K562 (cell line): ENCODE measurements around the gene LTK. TPM values are rescaled to one million over a fixed set of nuclear protein-coding genes. Genes with fewer than 3 reads are reported as not detected.

Experiments used
- BCL6 ChIP-seq: fragments of 250-450 bp; sonication (Bioruptor Pico); IDR thresholded peaks from 2 replicates; pipeline ENCODE4 v1.4.0; 2020
- CHCHD3 ChIP-seq: fragments of 250-450 bp; sonication (Bioruptor Pico); IDR thresholded peaks from 2 replicates; pipeline ENCODE4 v2.1.2; 2022; ENCODE audit warnings: mild to moderate bottlenecking
- CREM ChIP-seq: IDR thresholded peaks from 2 replicates; pipeline ENCODE4 v1.6.1; 2014; ENCODE audit warnings: antibody characterized with exemption, low read depth
- DMBX1 ChIP-seq: fragments of 250-450 bp; sonication (Bioruptor Pico); IDR thresholded peaks from 2 replicates; pipeline ENCODE4 v1.8.0; 2022; ENCODE audit warnings: inconsistent platforms, mild to moderate bottlenecking, moderate library complexity, borderline replicate concordance
- ELF2 ChIP-seq: fragments of 250-450 bp; sonication (Bioruptor Pico); IDR thresholded peaks from 2 replicates; pipeline ENCODE4 v1.5.0; 2021; ENCODE audit warnings: mild to moderate bottlenecking
- ELF4 ChIP-seq: fragments of 450-650 bp; formaldehyde crosslinking; IDR thresholded peaks from 2 replicates; pipeline ENCODE4 v1.4.0; 2022; ENCODE audit warnings: missing genetic modification characterization
- FOXA1 ChIP-seq: fragments of 450-650 bp; IDR thresholded peaks from 2 replicates; pipeline ENCODE4 v1.6.1; 2016; ENCODE audit warnings: mild to moderate bottlenecking, borderline replicate concordance
- NFIC ChIP-seq: fragments of 450-650 bp; IDR thresholded peaks from 2 replicates; pipeline ENCODE4 v1.6.1; 2017; ENCODE audit warnings: mild to moderate bottlenecking, inconsistent platforms
- POLR2A ChIP-seq: fragments of 450-650 bp; conservative IDR thresholded peaks from 2 replicates; pipeline ENCODE4 v1.6.1; 2016
- PTTG1 ChIP-seq: fragments of 450-650 bp; IDR thresholded peaks from 2 replicates; pipeline ENCODE4 v1.6.1; 2016; ENCODE audit warnings: low read depth, mild to moderate bottlenecking, missing genetic modification characterization, missing compliant biosample characterization
- RBM34 ChIP-seq: fragments of 200-400 bp; formaldehyde crosslinking; IDR thresholded peaks from 2 replicates; pipeline ENCODE4 v1.6.1; 2018; ENCODE audit warnings: low read length, borderline replicate concordance; ENCODE audit not compliant: insufficient read depth
- SMARCA4 ChIP-seq: fragments of 450-650 bp; IDR thresholded peaks from 2 replicates; pipeline ENCODE4 v1.6.1; 2016
- YY1 ChIP-seq, 3 experiments: IDR thresholded peaks; 2 replicates each; pipeline ENCODE4 v1.6.1; 2011; ENCODE audit warnings: low read length in 2 of 3, mild to moderate bottlenecking in 2 of 3, moderate library complexity in 2 of 3, borderline replicate concordance in 1 of 3, control low read depth in 1 of 3, low read depth in 1 of 3; ENCODE audit not compliant: insufficient read depth in 3 of 3, insufficient replicate concordance in 2 of 3, control insufficient read depth in 1 of 3, insufficient read length in 1 of 3; ENCODE audit errors: extremely low read depth in 1 of 3
- ZNF165 ChIP-seq: fragments of 250-450 bp; sonication (Bioruptor Pico); IDR thresholded peaks from 2 replicates; pipeline ENCODE4 v1.4.0; 2020; ENCODE audit warnings: borderline replicate concordance
- ZNF184 ChIP-seq: sonication (generic); formaldehyde crosslinking; IDR thresholded peaks from 2 replicates; pipeline ENCODE4 v1.5.0; 2020; ENCODE audit warnings: missing genetic modification reagents
- ZNF586 ChIP-seq: fragments of 450-650 bp; formaldehyde crosslinking; conservative IDR thresholded peaks from 2 replicates; pipeline ENCODE4 v1.4.0; 2020; ENCODE audit warnings: mild to moderate bottlenecking, moderate library complexity
- ZNF79 ChIP-seq: fragments of 250-450 bp; sonication (Bioruptor Pico); IDR thresholded peaks from 2 replicates; pipeline ENCODE4 v1.4.0; 2020; ENCODE audit warnings: low read depth, mild to moderate bottlenecking, moderate library complexity
- polyA plus RNA-seq, 8 experiments: library from polyadenylated mRNA; depleted of rRNA in 4 of 8; stranded (reverse) in 5 of 8; unstranded in 3 of 8; fragments of >200 nt; fragmentation: Nextera tagmentation in 2 of 8; fragmentation: Illumina TruSeq in 1 of 8; extraction: Ambion mirVana in 2 of 8; extraction: Trizol in 1 of 8; gene quantifications; 2 replicates each; pipeline versions ENCODE4 v1.2.1 to v1.2.3, GENCODE V29; 2011 to 2014; ENCODE audit warnings: inconsistent platforms in 1 of 8, missing spikeins in 1 of 8
- total RNA-seq, 7 experiments: library from RNA; depleted of rRNA in 6 of 7; stranded (reverse); fragments of >200 nt in 6 of 7; fragmentation: Illumina TruSeq in 2 of 7; extraction: Trizol in 2 of 7; gene quantifications; 2 replicates each; pipeline versions ENCODE4 v1.2.1 to v1.2.3, GENCODE V29; 2011 to 2021; ENCODE audit warnings: low replicate concordance in 1 of 7
- TF ChIP-seq, protein P1 (sequence below), 2 experiments: fragments of 450-650 bp in 1 of 2; IDR thresholded peaks; 2 replicates each; pipeline ENCODE4 v1.6.1; 2011 to 2017; ENCODE audit warnings: low read depth in 2 of 2, antibody characterized with exemption in 1 of 2, borderline replicate concordance in 1 of 2, low read length in 1 of 2, mild to moderate bottlenecking in 1 of 2, mixed read lengths in 1 of 2; ENCODE audit not compliant: control insufficient read depth in 1 of 2
- TF ChIP-seq, protein P2 (sequence below): fragments of 450-650 bp; IDR thresholded peaks from 2 replicates; pipeline ENCODE4 v1.6.1; 2016; ENCODE audit warnings: antibody characterized with exemption
- TF ChIP-seq, protein P3 (sequence below): sonication (generic); formaldehyde crosslinking; IDR thresholded peaks from 2 replicates; pipeline ENCODE4 v1.8.1; 2023; ENCODE audit warnings: mild to moderate bottlenecking, missing genetic modification reagents
- TF ChIP-seq, protein P4 (sequence below): fragments of 250-450 bp; sonication (Bioruptor Pico); IDR thresholded peaks from 2 replicates; pipeline ENCODE4 v1.8.0; 2022; ENCODE audit warnings: moderate library complexity, mild to moderate bottlenecking, inconsistent platforms

The LTK gene
- total and polyA plus RNA-seq, 9 of the 15 experiments (the other 6 are each of a cell fraction or from before 2014, with no cell fraction given) = 0.25 to 4.4 (median 1.8) TPM

DNA sequence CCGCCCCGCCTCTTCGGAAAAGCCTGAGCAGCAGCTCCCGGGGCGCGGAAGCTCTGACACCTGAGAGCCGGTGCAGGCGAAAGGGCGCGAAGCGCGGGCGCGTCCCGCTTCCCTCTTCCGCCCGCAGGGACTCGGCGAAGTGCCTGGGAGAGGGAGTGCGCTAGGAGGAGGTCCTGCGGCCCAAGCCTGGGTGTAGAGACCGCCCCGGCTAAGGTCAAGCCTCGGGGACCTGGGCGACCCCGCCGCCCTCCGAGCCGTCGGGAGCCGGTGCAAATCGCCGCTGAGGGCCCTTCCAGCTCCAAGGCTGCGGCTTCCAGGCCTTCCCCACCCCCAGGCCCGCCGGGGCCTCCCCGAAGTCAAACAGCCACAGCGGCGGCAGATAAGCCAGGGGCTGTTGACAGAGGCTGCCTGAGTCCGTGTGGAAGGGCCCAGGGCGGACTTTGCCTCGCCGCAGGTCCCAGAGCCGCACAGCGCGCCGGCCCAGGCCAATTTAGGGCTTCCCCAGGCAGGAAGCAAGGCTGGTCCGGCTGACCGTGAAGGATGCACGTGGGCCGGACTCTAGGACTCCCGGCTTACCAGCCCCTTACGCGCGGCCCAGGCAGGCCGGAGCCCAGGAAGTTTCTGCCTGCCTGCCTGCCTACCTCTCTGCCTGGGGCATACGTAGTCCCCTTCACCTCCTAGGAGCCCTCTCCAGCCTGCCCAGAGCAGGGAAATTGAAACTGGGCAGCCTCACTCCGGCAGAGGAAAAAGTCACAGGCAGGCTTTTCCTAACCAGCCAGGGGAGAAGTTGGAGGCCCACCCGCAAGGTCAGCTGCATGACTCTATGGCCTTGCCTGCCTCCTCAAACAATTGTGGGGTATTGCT, 17.7 kb downstream of the LTK start (continued):
- TF ChIP-seq, protein P1, sequence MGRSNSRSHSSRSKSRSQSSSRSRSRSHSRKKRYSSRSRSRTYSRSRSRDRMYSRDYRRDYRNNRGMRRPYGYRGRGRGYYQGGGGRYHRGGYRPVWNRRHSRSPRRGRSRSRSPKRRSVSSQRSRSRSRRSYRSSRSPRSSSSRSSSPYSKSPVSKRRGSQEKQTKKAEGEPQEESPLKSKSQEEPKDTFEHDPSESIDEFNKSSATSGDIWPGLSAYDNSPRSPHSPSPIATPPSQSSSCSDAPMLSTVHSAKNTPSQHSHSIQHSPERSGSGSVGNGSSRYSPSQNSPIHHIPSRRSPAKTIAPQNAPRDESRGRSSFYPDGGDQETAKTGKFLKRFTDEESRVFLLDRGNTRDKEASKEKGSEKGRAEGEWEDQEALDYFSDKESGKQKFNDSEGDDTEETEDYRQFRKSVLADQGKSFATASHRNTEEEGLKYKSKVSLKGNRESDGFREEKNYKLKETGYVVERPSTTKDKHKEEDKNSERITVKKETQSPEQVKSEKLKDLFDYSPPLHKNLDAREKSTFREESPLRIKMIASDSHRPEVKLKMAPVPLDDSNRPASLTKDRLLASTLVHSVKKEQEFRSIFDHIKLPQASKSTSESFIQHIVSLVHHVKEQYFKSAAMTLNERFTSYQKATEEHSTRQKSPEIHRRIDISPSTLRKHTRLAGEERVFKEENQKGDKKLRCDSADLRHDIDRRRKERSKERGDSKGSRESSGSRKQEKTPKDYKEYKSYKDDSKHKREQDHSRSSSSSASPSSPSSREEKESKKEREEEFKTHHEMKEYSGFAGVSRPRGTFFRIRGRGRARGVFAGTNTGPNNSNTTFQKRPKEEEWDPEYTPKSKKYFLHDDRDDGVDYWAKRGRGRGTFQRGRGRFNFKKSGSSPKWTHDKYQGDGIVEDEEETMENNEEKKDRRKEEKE (IDR thresholded peaks at IDR 0.05; ENCODE audit: borderline replicate concordance in 1 of 2, control insufficient read depth in 1 of 2, low read depth in 2 of 2, low read length in 1 of 2) = 0 out of 4 replicates have a peak, but pooled peaks of 1 of the 2 experiments have one; percentile 26
- TF ChIP-seq ZNF586 (CRISPR knock-in tag) (no peak), PTTG1 (tag) (no peak), CHCHD3 (CRISPR knock-in tag) (no peak), RBM34 (no peak), SMARCA4 (no peak), ZNF184 (CRISPR knock-in tag) (no peak), ELF4 (CRISPR knock-in tag) (no peak), ZNF79 (no peak), FOXA1 (no peak), NFIC (peak; percentile 17; the same call in 1 of the 2 replicates), BCL6 (CRISPR knock-in tag) (no peak), CREM (no peak), ZNF165 (no peak), DMBX1 (CRISPR knock-in tag) (peak; percentile 32; the same call in 1 of the 2 replicates), POLR2A (peak; percentile 66; the same call in 1 of the 2 replicates), ELF2 (peak; percentile 44; the same call in 1 of the 2 replicates), YY1 (IDR thresholded peaks at IDR 0.05; ENCODE audit: borderline replicate concordance in 1 of 3, control insufficient read depth in 1 of 3, extremely low read depth in 1 of 3, insufficient read depth in 3 of 3, insufficient read length in 1 of 3, insufficient replicate concordance in 2 of 3, low read depth in 1 of 3, low read length in 2 of 3) (peak in 1 of 3 experiments; percentile 35)
- TF ChIP-seq, protein P2, sequence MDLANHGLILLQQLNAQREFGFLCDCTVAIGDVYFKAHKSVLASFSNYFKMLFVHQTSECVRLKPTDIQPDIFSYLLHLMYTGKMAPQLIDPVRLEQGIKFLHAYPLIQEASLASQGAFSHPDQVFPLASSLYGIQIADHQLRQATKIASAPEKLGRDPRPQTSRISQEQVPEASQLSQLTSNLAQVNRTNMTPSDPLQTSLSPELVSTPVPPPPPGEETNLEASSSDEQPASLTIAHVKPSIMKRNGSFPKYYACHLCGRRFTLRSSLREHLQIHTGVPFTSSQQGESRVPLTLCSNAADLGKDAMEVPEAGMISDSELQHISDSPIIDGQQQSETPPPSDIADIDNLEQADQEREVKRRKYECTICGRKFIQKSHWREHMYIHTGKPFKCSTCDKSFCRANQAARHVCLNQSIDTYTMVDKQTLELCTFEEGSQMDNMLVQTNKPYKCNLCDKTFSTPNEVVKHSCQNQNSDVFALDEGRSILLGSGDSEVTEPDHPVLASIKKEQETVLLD = no peak
- TF ChIP-seq, protein P3, sequence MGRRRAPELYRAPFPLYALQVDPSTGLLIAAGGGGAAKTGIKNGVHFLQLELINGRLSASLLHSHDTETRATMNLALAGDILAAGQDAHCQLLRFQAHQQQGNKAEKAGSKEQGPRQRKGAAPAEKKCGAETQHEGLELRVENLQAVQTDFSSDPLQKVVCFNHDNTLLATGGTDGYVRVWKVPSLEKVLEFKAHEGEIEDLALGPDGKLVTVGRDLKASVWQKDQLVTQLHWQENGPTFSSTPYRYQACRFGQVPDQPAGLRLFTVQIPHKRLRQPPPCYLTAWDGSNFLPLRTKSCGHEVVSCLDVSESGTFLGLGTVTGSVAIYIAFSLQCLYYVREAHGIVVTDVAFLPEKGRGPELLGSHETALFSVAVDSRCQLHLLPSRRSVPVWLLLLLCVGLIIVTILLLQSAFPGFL (CRISPR knock-in tag) = no peak
- TF ChIP-seq, protein P4, sequence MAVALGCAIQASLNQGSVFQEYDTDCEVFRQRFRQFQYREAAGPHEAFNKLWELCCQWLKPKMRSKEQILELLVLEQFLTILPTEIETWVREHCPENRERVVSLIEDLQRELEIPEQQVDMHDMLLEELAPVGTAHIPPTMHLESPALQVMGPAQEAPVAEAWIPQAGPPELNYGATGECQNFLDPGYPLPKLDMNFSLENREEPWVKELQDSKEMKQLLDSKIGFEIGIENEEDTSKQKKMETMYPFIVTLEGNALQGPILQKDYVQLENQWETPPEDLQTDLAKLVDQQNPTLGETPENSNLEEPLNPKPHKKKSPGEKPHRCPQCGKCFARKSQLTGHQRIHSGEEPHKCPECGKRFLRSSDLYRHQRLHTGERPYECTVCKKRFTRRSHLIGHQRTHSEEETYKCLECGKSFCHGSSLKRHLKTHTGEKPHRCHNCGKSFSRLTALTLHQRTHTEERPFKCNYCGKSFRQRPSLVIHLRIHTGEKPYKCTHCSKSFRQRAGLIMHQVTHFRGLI (CRISPR knock-in tag) = no peak
